IMR-90 (cell line): ENCODE results near the gene MRC1.

Source experiments
- FOS ChIP-seq: fragments of 150-350 bp; IDR thresholded peaks from 2 replicates; pipeline ENCODE4 v1.6.1; 2016; ENCODE audit warnings: low read depth, low read length
- RAD21 ChIP-seq: IDR thresholded peaks from 2 replicates; pipeline ENCODE4 v1.6.1; 2012; ENCODE audit warnings: low read length, improper control_type of control experiment
- TF ChIP-seq, protein P1 (sequence below): conservative IDR thresholded peaks from 2 replicates; pipeline ENCODE4 v1.5.1; 2012; ENCODE audit warnings: mild to moderate bottlenecking, low read depth, low read length, improper control_type of control experiment

DNA sequence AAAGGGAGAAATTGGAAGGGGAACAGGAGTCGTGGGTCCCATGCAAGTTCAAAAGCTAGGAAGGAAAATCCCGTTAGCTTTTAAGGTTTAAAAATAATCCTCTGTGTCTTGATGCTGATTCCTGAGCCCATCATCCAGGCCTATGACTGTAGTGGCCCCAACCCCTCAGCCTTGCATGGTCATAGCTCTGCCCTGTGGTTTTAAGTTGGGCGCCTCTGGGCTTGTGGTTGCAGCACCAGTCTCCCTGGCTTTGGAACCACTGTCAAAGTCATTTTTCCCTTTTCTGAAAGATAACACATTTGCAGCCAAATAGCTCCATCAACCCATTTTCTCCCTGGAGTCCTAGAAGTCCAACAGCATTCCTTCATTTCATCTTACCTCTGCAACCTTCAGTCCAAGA lies 43.5 kb upstream of the MRC1 start:
- TF ChIP-seq RAD21 (no peak), FOS (no peak)
- TF ChIP-seq, protein P1, sequence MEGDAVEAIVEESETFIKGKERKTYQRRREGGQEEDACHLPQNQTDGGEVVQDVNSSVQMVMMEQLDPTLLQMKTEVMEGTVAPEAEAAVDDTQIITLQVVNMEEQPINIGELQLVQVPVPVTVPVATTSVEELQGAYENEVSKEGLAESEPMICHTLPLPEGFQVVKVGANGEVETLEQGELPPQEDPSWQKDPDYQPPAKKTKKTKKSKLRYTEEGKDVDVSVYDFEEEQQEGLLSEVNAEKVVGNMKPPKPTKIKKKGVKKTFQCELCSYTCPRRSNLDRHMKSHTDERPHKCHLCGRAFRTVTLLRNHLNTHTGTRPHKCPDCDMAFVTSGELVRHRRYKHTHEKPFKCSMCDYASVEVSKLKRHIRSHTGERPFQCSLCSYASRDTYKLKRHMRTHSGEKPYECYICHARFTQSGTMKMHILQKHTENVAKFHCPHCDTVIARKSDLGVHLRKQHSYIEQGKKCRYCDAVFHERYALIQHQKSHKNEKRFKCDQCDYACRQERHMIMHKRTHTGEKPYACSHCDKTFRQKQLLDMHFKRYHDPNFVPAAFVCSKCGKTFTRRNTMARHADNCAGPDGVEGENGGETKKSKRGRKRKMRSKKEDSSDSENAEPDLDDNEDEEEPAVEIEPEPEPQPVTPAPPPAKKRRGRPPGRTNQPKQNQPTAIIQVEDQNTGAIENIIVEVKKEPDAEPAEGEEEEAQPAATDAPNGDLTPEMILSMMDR = no peak
